ENCODE results near the gene FH. TPM values are rescaled to one million over a fixed set of nuclear protein-coding genes. Genes with fewer than 3 reads are reported as not detected.

FH gene
- total and polyA plus RNA-seq, 2 donors (not counting 3 experiments of a cell fraction or from before 2014, with no cell fraction given), result 41.9 to 96.6 TPM

- no TSS peak for BruUV-seq (replicated peaks)
- Histone ChIP-seq H3K4me3 (replicated peaks in 1 of 3; ENCODE audit: insufficient read depth in 1 of 3, low read depth in 1 of 3, low read length in 3 of 3) (no peak overlapping the region), H3K27me3 (ENCODE audit: control insufficient read depth in 2 of 2, insufficient read depth in 2 of 2, low read length in 2 of 2) (no peaks in the 10 kb centered on the region), H3K36me3 (ENCODE audit: control insufficient read depth in 2 of 2, extremely low read depth in 1 of 2, insufficient read depth in 2 of 2, low read length in 2 of 2) (no peaks in the 10 kb centered on the region), H3K79me2 (ENCODE audit: control insufficient read depth, insufficient read depth, low read length) (no peaks in the 10 kb centered on the region), H2AFZ (ENCODE audit: low read depth, low read length) (no peak overlapping the region), H3K9ac (replicated peaks; ENCODE audit: extremely low read depth, insufficient read depth, low read length) (no peak overlapping the region), H3K9me3 (replicated peaks; ENCODE audit: control insufficient read depth, insufficient read depth, low read length) (no peaks in the 10 kb centered on the region), H3K27ac (ENCODE audit: insufficient read depth, low read depth, low read length) (no peak overlapping the region), H3K9me1 (replicated peaks; ENCODE audit: control insufficient read depth, extremely low read depth, insufficient read depth, low read length) (no peaks in the 10 kb centered on the region), H4K20me1 (replicated peaks; ENCODE audit: control insufficient read depth, extremely low read depth, insufficient read depth, low read length) (no peaks in the 10 kb centered on the region), H3K4me1 (ENCODE audit: control insufficient read depth, extremely low read depth, insufficient read depth, low read length) (no peaks in the 10 kb centered on the region), H3K4me2 (ENCODE audit: insufficient read depth, low read length) (no peak overlapping the region)
- FAIRE-seq (no peak), DNase-seq (ENCODE audit: low read depth, low spot score) (no peak)
- intact Hi-C loops (cut with micrococcal nuclease), result no loop called here
- ChIA-PET CTCF (no interaction called here), POLR2A (no interaction called here)
- TF ChIP-seq POLR2AphosphoS5 (IDR thresholded peaks at IDR 0.05; ENCODE audit: insufficient read depth, low read depth, low read length) (no peak), FOS (IDR thresholded peaks at IDR 0.05; ENCODE audit: borderline replicate concordance, insufficient read depth, low read length) (no peak), EZH2 (IDR thresholded peaks at IDR 0.05; ENCODE audit: borderline replicate concordance, low read depth, low read length, severe bottlenecking) (no peak), GATA2 (IDR thresholded peaks at IDR 0.05; ENCODE audit: insufficient read depth, insufficient read length, low read depth, low read length) (no peak), MAX (IDR thresholded peaks at IDR 0.05; ENCODE audit: insufficient read depth, insufficient read length) (no peak), JUN (IDR thresholded peaks at IDR 0.05; ENCODE audit: borderline replicate concordance, insufficient read depth, insufficient read length, low read depth) (no peak), POLR2A (IDR thresholded peaks at IDR 0.05; ENCODE audit: low read depth, low read length) (no peak), MYC (IDR thresholded peaks at IDR 0.05; ENCODE audit: low read depth, low read length) (no peak)
- dilution Hi-C loops (cut with MboI; ENCODE audit: extremely low pct_ligation_motif_present, low sequenced_read_pairs), result no loop called here
Measured at GRCh38 chr1:241464985-241465384, 54.6 kb downstream of the FH start.

GRCh38 chr1:241462391-241462790 lies 57.2 kb downstream of the FH start:
- Histone ChIP-seq H3K9me1 (replicated peaks; ENCODE audit: control insufficient read depth, extremely low read depth, insufficient read depth, low read length) (no peaks in the 10 kb centered on the region), H3K79me2 (ENCODE audit: control insufficient read depth, insufficient read depth, low read length) (no peaks in the 10 kb centered on the region), H3K36me3 (ENCODE audit: control insufficient read depth in 2 of 2, extremely low read depth in 1 of 2, insufficient read depth in 2 of 2, low read length in 2 of 2) (no peaks in the 10 kb centered on the region), H3K4me1 (ENCODE audit: control insufficient read depth, extremely low read depth, insufficient read depth, low read length) (no peaks in the 10 kb centered on the region), H4K20me1 (replicated peaks; ENCODE audit: control insufficient read depth, extremely low read depth, insufficient read depth, low read length) (no peaks in the 10 kb centered on the region), H3K4me2 (ENCODE audit: insufficient read depth, low read length) (no peak overlapping the region), H3K9me3 (replicated peaks; ENCODE audit: control insufficient read depth, insufficient read depth, low read length) (no peaks in the 10 kb centered on the region), H3K4me3 (replicated peaks in 1 of 3; ENCODE audit: insufficient read depth in 1 of 3, low read depth in 1 of 3, low read length in 3 of 3) (no peak overlapping the region), H2AFZ (ENCODE audit: low read depth, low read length) (no peak overlapping the region), H3K9ac (replicated peaks; ENCODE audit: extremely low read depth, insufficient read depth, low read length) (no peak overlapping the region), H3K27ac (ENCODE audit: insufficient read depth, low read depth, low read length) (no peak overlapping the region), H3K27me3 (ENCODE audit: control insufficient read depth in 2 of 2, insufficient read depth in 2 of 2, low read length in 2 of 2) (no peaks in the 10 kb centered on the region)
- FAIRE-seq, result no peak
- ChIA-PET POLR2A (no interaction called here), CTCF (interaction anchor here (1.8 kb wide), 1 partner anchor 23 kb away, joined by 7 read pairs; no protein-coding TSS in a partner anchor)
- DNase-seq (ENCODE audit: low read depth, low spot score), result no peak
- no peak for TF ChIP-seq POLR2AphosphoS5 (IDR thresholded peaks at IDR 0.05; ENCODE audit: insufficient read depth, low read depth, low read length)
- TF ChIP-seq JUN (IDR thresholded peaks at IDR 0.05; ENCODE audit: borderline replicate concordance, insufficient read depth, insufficient read length, low read depth), result no peak
- TF ChIP-seq GATA2 (IDR thresholded peaks at IDR 0.05; ENCODE audit: insufficient read depth, insufficient read length, low read depth, low read length), result no peak
- TF ChIP-seq MAX (IDR thresholded peaks at IDR 0.05; ENCODE audit: insufficient read depth, insufficient read length), result no peak
- no peak for TF ChIP-seq CTCF (IDR thresholded peaks at IDR 0.05; ENCODE audit: extremely low read depth in 1 of 2, insufficient read depth in 1 of 2, low read depth in 1 of 2, low read length in 2 of 2)
- TF ChIP-seq MYC (IDR thresholded peaks at IDR 0.05; ENCODE audit: low read depth, low read length), result no peak
- TF ChIP-seq POLR2A (IDR thresholded peaks at IDR 0.05; ENCODE audit: low read depth, low read length), result no peak
- no peak for TF ChIP-seq EZH2 (IDR thresholded peaks at IDR 0.05; ENCODE audit: borderline replicate concordance, low read depth, low read length, severe bottlenecking)
- no peak for TF ChIP-seq FOS (IDR thresholded peaks at IDR 0.05; ENCODE audit: borderline replicate concordance, insufficient read depth, low read length)
- BruUV-seq (replicated peaks), result no TSS peak
- intact Hi-C loops (cut with micrococcal nuclease), result no loop called here
- dilution Hi-C loops (cut with MboI; ENCODE audit: extremely low pct_ligation_motif_present, low sequenced_read_pairs), result no loop called here
